CD4-positive, alpha-beta T cell treated with Interleukin-17A for 4 hours (primary cell): ENCODE measurements around the gene APOBEC2.

Source experiments
- DNase-seq: peaks from one replicate; pipeline ENCODE4 v3.0.0-alpha.2; 2020; ENCODE audit warnings: mixed read lengths

APOBEC2 gene

GRCh38 chr6:41062056-41062455 is 9.1 kb downstream of the APOBEC2 start:
- DNase-seq, result no peak

GRCh38 chr6:41063884-41064285 is 10.9 kb downstream of the APOBEC2 start:
- DNase-seq, result no peak

- DNase-seq, result no peak
Observed at GRCh38 chr6:41064841-41065240, 11.8 kb downstream of the APOBEC2 start.

- DNase-seq, result no peak
Observed at GRCh38 chr6:41065550-41066026, 12.6 kb downstream of the APOBEC2 start.

GRCh38 chr6:41066867-41067304 is 13.9 kb downstream of the APOBEC2 start:
- peak; percentile 83 for DNase-seq

GRCh38 chr6:41071501-41071922 is 18.5 kb downstream of the APOBEC2 start:
- DNase-seq, result peak; percentile 75

GRCh38 chr6:41071923-41072835 is 19.2 kb downstream of the APOBEC2 start, which contains the start of gene OARD1:
TSS of gene OARD1 (minus strand) at chr6:41072356. CDS start at chr6:41071634, 722 bp downstream.
- DNase-seq, result peak; percentile 100

GRCh38 chr6:41072836-41073202 is 19.8 kb downstream of the APOBEC2 start, which contains the start of gene NFYA:
TSS of gene NFYA (plus strand) at chr6:41072974. CDS start at chr6:41079090, 6,116 bp downstream.
- DNase-seq, result peak; percentile 100

- DNase-seq, result peak; percentile 86
Observed at GRCh38 chr6:41073203-41073967, 20.4 kb downstream of the APOBEC2 start.

GRCh38 chr6:41073968-41074691 is 21.1 kb downstream of the APOBEC2 start:
- DNase-seq, result no peak

GRCh38 chr6:41074692-41075436 is 21.9 kb downstream of the APOBEC2 start:
- DNase-seq, result no peak

- no peak for DNase-seq
Observed at GRCh38 chr6:41075651-41076626, 22.9 kb downstream of the APOBEC2 start.

- no peak for DNase-seq
Observed at GRCh38 chr6:41077536-41077935, 24.5 kb downstream of the APOBEC2 start.

- no peak for DNase-seq
Observed at GRCh38 chr6:41078101-41078500, 25.1 kb downstream of the APOBEC2 start.

- DNase-seq, result no peak
Observed at GRCh38 chr6:41079080-41079479, 26.1 kb downstream of the APOBEC2 start.

GRCh38 chr6:41080621-41081020 is 27.6 kb downstream of the APOBEC2 start:
- peak; percentile 55 for DNase-seq

- DNase-seq, result no peak
Observed at GRCh38 chr6:41083072-41083471, 30.1 kb downstream of the APOBEC2 start.

- no peak for DNase-seq
Observed at GRCh38 chr6:41085182-41085581, 32.2 kb downstream of the APOBEC2 start.

GRCh38 chr6:41088451-41088850 is 35.4 kb downstream of the APOBEC2 start:
- DNase-seq, result no peak
